ENCODE measurements around the gene SEC61B. TPM values are rescaled to one million over a fixed set of nuclear protein-coding genes. Genes with fewer than 3 reads are reported as not detected.

The SEC61B gene
- total and polyA plus RNA-seq, 10 of the 15 experiments (the other 5 are each of a cell fraction or from before 2014, with no cell fraction given) = 108 to 747 (median 301) TPM

DNA sequence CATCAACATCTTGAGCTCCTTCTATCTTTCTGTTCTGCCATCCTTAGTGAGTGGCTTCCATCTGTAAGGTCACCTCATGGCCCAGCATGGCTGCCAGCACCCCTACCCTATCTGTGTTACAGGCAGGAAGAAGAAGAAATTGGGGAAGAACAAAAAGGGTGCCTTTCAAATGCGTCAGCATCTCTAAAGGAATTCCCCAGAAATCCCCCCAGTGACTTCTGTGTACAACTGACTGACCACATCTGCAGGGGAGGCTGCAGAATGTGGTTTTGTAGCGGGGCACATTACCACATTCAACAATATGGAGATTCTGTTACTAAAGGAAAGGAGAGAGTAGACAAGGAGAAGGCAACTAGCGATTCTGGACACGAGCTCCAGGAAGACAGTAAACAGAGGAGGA is 40.5 kb upstream of the SEC61B start (continued):
- TF ChIP-seq, protein P1, sequence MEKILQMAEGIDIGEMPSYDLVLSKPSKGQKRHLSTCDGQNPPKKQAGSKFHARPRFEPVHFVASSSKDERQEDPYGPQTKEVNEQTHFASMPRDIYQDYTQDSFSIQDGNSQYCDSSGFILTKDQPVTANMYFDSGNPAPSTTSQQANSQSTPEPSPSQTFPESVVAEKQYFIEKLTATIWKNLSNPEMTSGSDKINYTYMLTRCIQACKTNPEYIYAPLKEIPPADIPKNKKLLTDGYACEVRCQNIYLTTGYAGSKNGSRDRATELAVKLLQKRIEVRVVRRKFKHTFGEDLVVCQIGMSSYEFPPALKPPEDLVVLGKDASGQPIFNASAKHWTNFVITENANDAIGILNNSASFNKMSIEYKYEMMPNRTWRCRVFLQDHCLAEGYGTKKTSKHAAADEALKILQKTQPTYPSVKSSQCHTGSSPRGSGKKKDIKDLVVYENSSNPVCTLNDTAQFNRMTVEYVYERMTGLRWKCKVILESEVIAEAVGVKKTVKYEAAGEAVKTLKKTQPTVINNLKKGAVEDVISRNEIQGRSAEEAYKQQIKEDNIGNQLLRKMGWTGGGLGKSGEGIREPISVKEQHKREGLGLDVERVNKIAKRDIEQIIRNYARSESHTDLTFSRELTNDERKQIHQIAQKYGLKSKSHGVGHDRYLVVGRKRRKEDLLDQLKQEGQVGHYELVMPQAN (conservative IDR thresholded peaks at IDR 0.05) = peak; percentile 65
- TF ChIP-seq, protein P2, sequence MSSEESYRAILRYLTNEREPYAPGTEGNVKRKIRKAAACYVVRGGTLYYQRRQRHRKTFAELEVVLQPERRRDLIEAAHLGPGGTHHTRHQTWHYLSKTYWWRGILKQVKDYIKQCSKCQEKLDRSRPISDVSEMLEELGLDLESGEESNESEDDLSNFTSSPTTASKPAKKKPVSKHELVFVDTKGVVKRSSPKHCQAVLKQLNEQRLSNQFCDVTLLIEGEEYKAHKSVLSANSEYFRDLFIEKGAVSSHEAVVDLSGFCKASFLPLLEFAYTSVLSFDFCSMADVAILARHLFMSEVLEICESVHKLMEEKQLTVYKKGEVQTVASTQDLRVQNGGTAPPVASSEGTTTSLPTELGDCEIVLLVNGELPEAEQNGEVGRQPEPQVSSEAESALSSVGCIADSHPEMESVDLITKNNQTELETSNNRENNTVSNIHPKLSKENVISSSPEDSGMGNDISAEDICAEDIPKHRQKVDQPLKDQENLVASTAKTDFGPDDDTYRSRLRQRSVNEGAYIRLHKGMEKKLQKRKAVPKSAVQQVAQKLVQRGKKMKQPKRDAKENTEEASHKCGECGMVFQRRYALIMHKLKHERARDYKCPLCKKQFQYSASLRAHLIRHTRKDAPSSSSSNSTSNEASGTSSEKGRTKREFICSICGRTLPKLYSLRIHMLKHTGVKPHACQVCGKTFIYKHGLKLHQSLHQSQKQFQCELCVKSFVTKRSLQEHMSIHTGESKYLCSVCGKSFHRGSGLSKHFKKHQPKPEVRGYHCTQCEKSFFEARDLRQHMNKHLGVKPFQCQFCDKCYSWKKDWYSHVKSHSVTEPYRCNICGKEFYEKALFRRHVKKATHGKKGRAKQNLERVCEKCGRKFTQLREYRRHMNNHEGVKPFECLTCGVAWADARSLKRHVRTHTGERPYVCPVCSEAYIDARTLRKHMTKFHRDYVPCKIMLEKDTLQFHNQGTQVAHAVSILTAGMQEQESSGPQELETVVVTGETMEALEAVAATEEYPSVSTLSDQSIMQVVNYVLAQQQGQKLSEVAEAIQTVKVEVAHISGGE (CRISPR knock-in tag; IDR thresholded peaks at IDR 0.05) = 0 out of 2 replicates have a peak, but pooled peaks have one; percentile 17
- TF ChIP-seq SIN3A (IDR thresholded peaks at IDR 0.05; ENCODE audit: low read depth, low read length) (no peak), CEBPB (IDR thresholded peaks at IDR 0.05; ENCODE audit: borderline replicate concordance in 1 of 2, low read depth in 2 of 2, low read length in 2 of 2) (peak in 1 of 2 experiments; percentile 75; a peak in 1 of 4 replicates), NRF1 (conservative IDR thresholded peaks at IDR 0.05; ENCODE audit: low read depth, low read length) (no peak), ZNF24 (IDR thresholded peaks at IDR 0.05) (peak; percentile 76), BRCA1 (IDR thresholded peaks at IDR 0.05; ENCODE audit: low read depth, low read length) (no peak), SP1 (IDR thresholded peaks at IDR 0.05; ENCODE audit: low read depth, low read length) (peak; percentile 80), JUNB (IDR thresholded peaks at IDR 0.05) (peak; percentile 75), LARP7 (IDR thresholded peaks at IDR 0.05) (no peak; the same call in 1 of the 2 replicates), YY1 (IDR thresholded peaks at IDR 0.05; ENCODE audit: low read depth, low read length) (peak; percentile 90), POLR2AphosphoS5 (IDR thresholded peaks at IDR 0.05; ENCODE audit: low read length) (peak; percentile 53; the same call in 1 of the 2 replicates), CHD2 (IDR thresholded peaks at IDR 0.05; ENCODE audit: borderline replicate concordance, low read depth, low read length) (peak; percentile 86), IKZF1 (conservative IDR thresholded peaks at IDR 0.05) (peak; percentile 97), MTA2 (IDR thresholded peaks at IDR 0.05; ENCODE audit: low read depth) (peak; percentile 91; the same call in 1 of the 2 replicates), CHD4 (IDR thresholded peaks at IDR 0.05) (no peak)
- TF ChIP-seq, protein P3, sequence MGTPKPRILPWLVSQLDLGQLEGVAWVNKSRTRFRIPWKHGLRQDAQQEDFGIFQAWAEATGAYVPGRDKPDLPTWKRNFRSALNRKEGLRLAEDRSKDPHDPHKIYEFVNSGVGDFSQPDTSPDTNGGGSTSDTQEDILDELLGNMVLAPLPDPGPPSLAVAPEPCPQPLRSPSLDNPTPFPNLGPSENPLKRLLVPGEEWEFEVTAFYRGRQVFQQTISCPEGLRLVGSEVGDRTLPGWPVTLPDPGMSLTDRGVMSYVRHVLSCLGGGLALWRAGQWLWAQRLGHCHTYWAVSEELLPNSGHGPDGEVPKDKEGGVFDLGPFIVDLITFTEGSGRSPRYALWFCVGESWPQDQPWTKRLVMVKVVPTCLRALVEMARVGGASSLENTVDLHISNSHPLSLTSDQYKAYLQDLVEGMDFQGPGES (IDR thresholded peaks at IDR 0.05) = no peak
- TF ChIP-seq, protein P4, sequence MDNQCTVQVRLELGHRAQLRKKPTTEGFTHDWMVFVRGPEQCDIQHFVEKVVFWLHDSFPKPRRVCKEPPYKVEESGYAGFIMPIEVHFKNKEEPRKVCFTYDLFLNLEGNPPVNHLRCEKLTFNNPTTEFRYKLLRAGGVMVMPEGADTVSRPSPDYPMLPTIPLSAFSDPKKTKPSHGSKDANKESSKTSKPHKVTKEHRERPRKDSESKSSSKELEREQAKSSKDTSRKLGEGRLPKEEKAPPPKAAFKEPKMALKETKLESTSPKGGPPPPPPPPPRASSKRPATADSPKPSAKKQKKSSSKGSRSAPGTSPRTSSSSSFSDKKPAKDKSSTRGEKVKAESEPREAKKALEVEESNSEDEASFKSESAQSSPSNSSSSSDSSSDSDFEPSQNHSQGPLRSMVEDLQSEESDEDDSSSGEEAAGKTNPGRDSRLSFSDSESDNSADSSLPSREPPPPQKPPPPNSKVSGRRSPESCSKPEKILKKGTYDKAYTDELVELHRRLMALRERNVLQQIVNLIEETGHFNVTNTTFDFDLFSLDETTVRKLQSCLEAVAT (IDR thresholded peaks at IDR 0.05) = peak; percentile 92
- TF ChIP-seq, protein P5, sequence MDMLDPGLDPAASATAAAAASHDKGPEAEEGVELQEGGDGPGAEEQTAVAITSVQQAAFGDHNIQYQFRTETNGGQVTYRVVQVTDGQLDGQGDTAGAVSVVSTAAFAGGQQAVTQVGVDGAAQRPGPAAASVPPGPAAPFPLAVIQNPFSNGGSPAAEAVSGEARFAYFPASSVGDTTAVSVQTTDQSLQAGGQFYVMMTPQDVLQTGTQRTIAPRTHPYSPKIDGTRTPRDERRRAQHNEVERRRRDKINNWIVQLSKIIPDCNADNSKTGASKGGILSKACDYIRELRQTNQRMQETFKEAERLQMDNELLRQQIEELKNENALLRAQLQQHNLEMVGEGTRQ (IDR thresholded peaks at IDR 0.05; ENCODE audit: borderline replicate concordance, low read depth, low read length) = no peak
- TF ChIP-seq, protein P6, sequence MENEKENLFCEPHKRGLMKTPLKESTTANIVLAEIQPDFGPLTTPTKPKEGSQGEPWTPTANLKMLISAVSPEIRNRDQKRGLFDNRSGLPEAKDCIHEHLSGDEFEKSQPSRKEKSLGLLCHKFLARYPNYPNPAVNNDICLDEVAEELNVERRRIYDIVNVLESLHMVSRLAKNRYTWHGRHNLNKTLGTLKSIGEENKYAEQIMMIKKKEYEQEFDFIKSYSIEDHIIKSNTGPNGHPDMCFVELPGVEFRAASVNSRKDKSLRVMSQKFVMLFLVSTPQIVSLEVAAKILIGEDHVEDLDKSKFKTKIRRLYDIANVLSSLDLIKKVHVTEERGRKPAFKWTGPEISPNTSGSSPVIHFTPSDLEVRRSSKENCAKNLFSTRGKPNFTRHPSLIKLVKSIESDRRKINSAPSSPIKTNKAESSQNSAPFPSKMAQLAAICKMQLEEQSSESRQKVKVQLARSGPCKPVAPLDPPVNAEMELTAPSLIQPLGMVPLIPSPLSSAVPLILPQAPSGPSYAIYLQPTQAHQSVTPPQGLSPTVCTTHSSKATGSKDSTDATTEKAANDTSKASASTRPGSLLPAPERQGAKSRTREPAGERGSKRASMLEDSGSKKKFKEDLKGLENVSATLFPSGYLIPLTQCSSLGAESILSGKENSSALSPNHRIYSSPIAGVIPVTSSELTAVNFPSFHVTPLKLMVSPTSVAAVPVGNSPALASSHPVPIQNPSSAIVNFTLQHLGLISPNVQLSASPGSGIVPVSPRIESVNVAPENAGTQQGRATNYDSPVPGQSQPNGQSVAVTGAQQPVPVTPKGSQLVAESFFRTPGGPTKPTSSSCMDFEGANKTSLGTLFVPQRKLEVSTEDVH (IDR thresholded peaks at IDR 0.05; ENCODE audit: low read depth, partially characterized antibody) = no peak

All from GM12878 (cell line).